NCI-H446 treated with DMSO at 0.1 percent for 48 hours (cell line): ENCODE results near the gene LCMT2.

Experiments
- DNase-seq: peaks from one replicate; lab custom pipeline; 2025; lab: John Stamatoyannopoulos, UW

Gene LCMT2

DNA sequence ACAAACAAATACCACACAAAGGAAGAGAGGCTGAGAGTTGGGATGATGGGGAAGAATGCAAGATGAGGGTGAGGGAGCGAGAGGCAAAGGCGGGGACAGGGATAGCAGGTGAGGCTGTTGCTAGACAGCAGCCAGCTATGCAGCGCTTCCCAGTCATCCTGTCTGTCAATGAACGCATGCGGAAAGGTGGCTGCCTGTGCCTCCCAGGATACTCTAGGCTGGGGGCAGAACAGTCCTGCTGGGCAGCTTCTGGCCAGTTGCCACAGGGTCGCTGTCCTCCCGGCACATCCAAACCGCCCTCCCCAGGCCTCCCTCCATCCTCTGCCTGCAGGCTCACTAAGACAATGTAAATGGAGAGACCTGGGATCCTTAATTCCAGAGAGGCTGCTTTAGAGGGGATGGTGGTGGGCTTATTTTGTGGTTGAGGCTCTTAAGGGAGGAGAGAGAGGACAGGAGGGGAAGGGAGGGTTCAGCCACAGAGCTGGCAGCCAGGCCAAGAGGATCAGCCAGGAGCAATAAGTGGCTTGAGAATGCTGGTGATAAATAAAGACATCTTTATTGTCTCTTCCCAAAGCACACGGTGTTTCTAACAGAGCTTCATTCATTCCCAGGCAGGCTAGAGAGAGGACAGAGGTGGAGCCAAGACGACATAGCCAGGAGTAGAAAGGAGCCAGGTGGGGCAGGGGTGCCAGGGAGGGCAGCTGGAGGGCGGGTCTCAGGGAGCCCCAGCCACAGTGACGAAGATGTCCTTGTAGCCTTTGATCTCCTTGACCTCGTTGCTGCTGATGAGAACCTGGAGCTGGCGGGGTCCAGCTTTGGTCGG lies 54.4 kb downstream of the LCMT2 start:
- DNase-seq, result no peak

DNA sequence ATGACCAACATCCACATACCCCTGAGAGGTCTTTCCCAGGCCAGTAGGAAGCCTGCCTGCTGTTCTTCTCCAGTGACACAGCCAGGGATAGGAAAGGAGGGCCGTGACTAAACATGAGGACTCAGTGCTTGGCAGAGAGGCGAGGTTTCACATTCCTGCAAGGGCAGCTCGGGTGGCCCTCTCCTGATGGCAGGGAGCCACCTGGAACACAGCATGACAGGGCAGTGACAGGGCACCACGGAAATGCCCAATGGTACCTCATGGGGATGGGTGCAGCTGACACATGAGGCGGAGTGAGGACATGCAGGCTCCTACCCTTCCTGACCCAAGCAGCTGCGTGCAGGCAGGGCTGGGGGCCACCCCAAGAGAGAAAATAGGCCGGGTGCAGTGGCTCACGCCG lies 56.2 kb downstream of the LCMT2 start:
- DNase-seq, result no peak
